ENCODE data around the gene GNAO1.

GRCh38 chr16:56191835-56192634, 746 bp downstream of the GNAO1 start:
- TF ChIP-seq CTCF (IDR thresholded peaks at IDR 0.05) (no peak), POLR2A (IDR thresholded peaks at IDR 0.05) (no peak)

Data from esophagus squamous epithelium (tissue), 4 donors.